ENCODE data around the gene IL1RL1. TPM values are rescaled to one million over a fixed set of nuclear protein-coding genes. Genes with fewer than 3 reads are reported as not detected.

Gene IL1RL1
- total RNA-seq, 1 donor from 2014 or later, result not detected

GRCh38 chr2:102396012-102396411 is 84.6 kb downstream of the IL1RL1 start:
- Mint-ChIP-seq H3K27ac (ENCODE audit: unreplicated experiment) (no peak overlapping the region), H3K36me3 (ENCODE audit: low read depth) (no peaks in the 10 kb centered on the region), H3K9me3 (no peaks in the 10 kb centered on the region), H3K4me3 (no peak overlapping the region), H3K27me3 (ENCODE audit: low read depth) (peaks cover 3% of the 10 kb centered on the region), H3K4me1 (no peaks in the 10 kb centered on the region)
- DNase-seq (ENCODE audit: low read depth, low spot score), result no peak
- no peak for TF ChIP-seq CTCF (conservative IDR thresholded peaks at IDR 0.05)

DNA sequence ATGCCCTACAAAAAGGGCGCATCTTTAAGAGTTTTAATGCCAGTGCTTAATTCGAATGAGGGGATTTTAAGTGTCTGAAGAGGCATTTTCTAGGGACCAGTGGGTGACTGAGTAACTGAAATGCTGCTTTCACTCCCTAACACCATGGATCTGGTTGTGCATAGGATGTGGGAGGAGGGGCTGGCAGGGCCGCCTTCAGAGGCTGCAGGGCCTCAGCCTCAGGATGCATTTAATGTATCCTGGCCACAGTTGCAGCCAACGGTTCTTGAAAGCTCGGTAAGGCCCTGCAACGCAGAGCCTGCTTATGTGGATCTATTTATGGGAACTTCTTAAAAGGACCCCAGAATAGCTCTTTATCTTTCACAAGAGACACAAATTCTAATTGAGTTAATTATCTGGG is 85.8 kb downstream of the IL1RL1 start:
- no peak for TF ChIP-seq CTCF (conservative IDR thresholded peaks at IDR 0.05)
- Mint-ChIP-seq H3K9me3 (no peaks in the 10 kb centered on the region), H3K4me1 (no peaks in the 10 kb centered on the region), H3K4me3 (no peak overlapping the region), H3K27ac (ENCODE audit: unreplicated experiment) (no peak overlapping the region), H3K36me3 (ENCODE audit: low read depth) (no peaks in the 10 kb centered on the region), H3K27me3 (ENCODE audit: low read depth) (peaks cover 3% of the 10 kb centered on the region)
- no peak for DNase-seq (ENCODE audit: low read depth, low spot score)

GRCh38 chr2:102399499-102400141 is 88.3 kb downstream of the IL1RL1 start:
- Mint-ChIP-seq H3K9me3 (no peaks in the 10 kb centered on the region), H3K27me3 (ENCODE audit: low read depth) (no peaks in the 10 kb centered on the region), H3K27ac (ENCODE audit: unreplicated experiment) (no peak overlapping the region), H3K4me1 (no peaks in the 10 kb centered on the region), H3K4me3 (no peak overlapping the region), H3K36me3 (ENCODE audit: low read depth) (no peaks in the 10 kb centered on the region)
- DNase-seq (ENCODE audit: low read depth, low spot score), result no peak
- no peak for TF ChIP-seq CTCF (conservative IDR thresholded peaks at IDR 0.05)

DNA sequence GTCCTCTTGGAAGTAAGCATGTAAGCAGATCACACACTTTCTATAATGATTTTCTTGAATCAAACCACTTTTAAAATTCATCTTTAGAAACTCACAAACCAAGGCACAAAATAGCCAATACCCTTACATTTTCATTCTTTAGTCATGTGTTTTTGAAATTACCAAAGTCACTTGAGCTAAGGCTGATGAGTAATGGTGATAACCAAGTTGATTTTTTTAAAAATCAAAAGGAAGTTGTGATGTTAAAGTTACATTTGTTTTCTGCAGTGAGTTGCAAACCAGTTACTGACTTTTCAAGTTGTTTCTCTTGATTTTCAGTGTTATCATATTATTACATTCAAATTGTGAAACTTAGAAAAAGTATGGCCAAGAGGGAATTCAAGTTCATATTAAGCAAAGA is 90.1 kb downstream of the IL1RL1 start:
- no peaks in the 10 kb centered on the region for H3K36me3 Mint-ChIP-seq (ENCODE audit: low read depth)
- H3K4me3 Mint-ChIP-seq, result no peak overlapping the region

More for the DNA sequence above, 90.1 kb downstream of the IL1RL1 start:
- TF ChIP-seq CTCF (conservative IDR thresholded peaks at IDR 0.05), result no peak
- no peak for DNase-seq (ENCODE audit: low read depth, low spot score)
- H3K27me3 Mint-ChIP-seq (ENCODE audit: low read depth), result no peaks in the 10 kb centered on the region
- H3K27ac Mint-ChIP-seq (ENCODE audit: unreplicated experiment), result no peak overlapping the region
- H3K4me1 Mint-ChIP-seq, result no peaks in the 10 kb centered on the region
- H3K9me3 Mint-ChIP-seq, result no peaks in the 10 kb centered on the region

Other genes with a start within 250 kb of the IL1RL1 start
- gene IL1R1, start 168.8 kb upstream of the IL1RL1 start, total RNA-seq, result 0.14 TPM in 1 of 2 replicates, not detected in the other
- not detected in 2 replicates for gene IL1RL2, start 124.5 kb upstream of the IL1RL1 start, total RNA-seq
- gene IL18R1, start 44.2 kb downstream of the IL1RL1 start, total RNA-seq, result not detected in 2 replicates
- gene IL18RAP, start 111.6 kb downstream of the IL1RL1 start, total RNA-seq, result not detected in 2 replicates
- gene SLC9A4, start 161.7 kb downstream of the IL1RL1 start, total RNA-seq, result not detected in 2 replicates